DOHH2 (cell line): Measurements from ENCODE around the gene KCNJ15.

Experiments
- H3F3A ChIP-seq: fragments of 200-600 bp; sonication (generic), shearing (Covaris generic); 2 replicates; pipeline ENCODE4 v1.6.0; 2016; ENCODE audit warnings: antibody characterized with exemption, mild to moderate bottlenecking; ENCODE audit not compliant: control insufficient read depth, insufficient read depth
- H3K27ac ChIP-seq: fragments of 200-600 bp; sonication (generic); 2 replicates; pipeline ENCODE4 v1.5.1; 2014; ENCODE audit warnings: low read depth, mild to moderate bottlenecking, low read length, moderate library complexity
- H3K27me3 ChIP-seq: fragments of 200-600 bp; sonication (generic); 2 replicates; pipeline ENCODE4 v1.6.1; 2014; ENCODE audit warnings: mild to moderate bottlenecking, low read length, mixed read lengths; ENCODE audit not compliant: control insufficient read depth
- H3K36me3 ChIP-seq: fragments of 200-600 bp; sonication (generic); 2 replicates; pipeline ENCODE4 v1.6.1; 2014; ENCODE audit warnings: mild to moderate bottlenecking, low read length, moderate library complexity, mixed read lengths; ENCODE audit not compliant: control insufficient read depth
- H3K4me1 ChIP-seq: fragments of 200-600 bp; sonication (generic); 2 replicates; pipeline ENCODE4 v1.6.1; 2014; ENCODE audit warnings: mild to moderate bottlenecking, low read length, mixed read lengths; ENCODE audit not compliant: control insufficient read depth
- H3K4me2 ChIP-seq: fragments of 200-600 bp; sonication (generic); 2 replicates; pipeline ENCODE4 v1.6.0; 2014; ENCODE audit warnings: mild to moderate bottlenecking, low read length, moderate library complexity
- H3K4me3 ChIP-seq: fragments of 200-600 bp; sonication (generic); 2 replicates; pipeline ENCODE4 v1.5.1; 2014; ENCODE audit warnings: mild to moderate bottlenecking, low read length, mixed read lengths
- H3K79me2 ChIP-seq: fragments of 200-600 bp; sonication (generic); 2 replicates; pipeline ENCODE4 v1.6.1; 2014; ENCODE audit warnings: mild to moderate bottlenecking, low read length, mixed read lengths; ENCODE audit not compliant: control insufficient read depth
- H3K9me2 ChIP-seq: fragments of 200-600 bp; sonication (generic); replicated peaks from 2 replicates; pipeline ENCODE4 v1.6.1; 2014; ENCODE audit warnings: mild to moderate bottlenecking, low read length, mixed read lengths; ENCODE audit not compliant: control insufficient read depth
- H3K9me3 ChIP-seq: fragments of 200-600 bp; sonication (generic); 2 replicates; pipeline ENCODE4 v1.6.1; 2014; ENCODE audit warnings: antibody characterized with exemption, low read length, mixed read lengths; ENCODE audit not compliant: control insufficient read depth, insufficient read depth
- H4K20me1 ChIP-seq: fragments of 200-600 bp; sonication (generic); 2 replicates; pipeline ENCODE4 v1.6.0; 2014; ENCODE audit warnings: low read depth, mild to moderate bottlenecking, antibody characterized with exemption, low read length, moderate library complexity; ENCODE audit not compliant: control insufficient read depth, insufficient read depth
- CTCF ChIP-seq: fragments of 200-600 bp; sonication (generic); IDR thresholded peaks from one replicate; pipeline ENCODE4 v1.5.1; 2014; ENCODE audit warnings: antibody characterized with exemption, mild to moderate bottlenecking, low read depth, low read length; ENCODE audit not compliant: poor library complexity, severe bottlenecking
- EZH2phosphoT487 ChIP-seq: fragments of 200-600 bp; sonication (generic); IDR thresholded peaks from 2 replicates; pipeline ENCODE4 v1.6.1; 2017; ENCODE audit warnings: borderline replicate concordance, mild to moderate bottlenecking, antibody characterized with exemption, low read length, moderate library complexity, mixed read lengths

The KCNJ15 gene

GRCh38 chr21:38284216-38284615 lies 27.4 kb downstream of the KCNJ15 start:
- Histone ChIP-seq H3K4me3 (no peak overlapping the region), H3K79me2 (no peaks in the 10 kb centered on the region), H3F3A (no peaks in the 10 kb centered on the region), H3K27me3 (no peaks in the 10 kb centered on the region), H3K36me3 (no peaks in the 10 kb centered on the region), H4K20me1 (no peaks in the 10 kb centered on the region), H3K27ac (no peak overlapping the region), H3K9me3 (no peaks in the 10 kb centered on the region), H3K4me2 (no peak overlapping the region), H3K4me1 (no peaks in the 10 kb centered on the region), H3K9me2 (no peaks in the 10 kb centered on the region)
- TF ChIP-seq CTCF (no peak), EZH2phosphoT487 (no peak)

- Histone ChIP-seq H3F3A (no peaks in the 10 kb centered on the region), H3K9me3 (no peaks in the 10 kb centered on the region), H3K27ac (no peak overlapping the region), H4K20me1 (no peaks in the 10 kb centered on the region), H3K36me3 (no peaks in the 10 kb centered on the region), H3K27me3 (no peaks in the 10 kb centered on the region), H3K4me1 (no peaks in the 10 kb centered on the region), H3K9me2 (no peaks in the 10 kb centered on the region), H3K4me2 (no peak overlapping the region), H3K4me3 (no peak overlapping the region), H3K79me2 (no peaks in the 10 kb centered on the region)
- TF ChIP-seq CTCF: no peak
- TF ChIP-seq EZH2phosphoT487: no peak
Observed at GRCh38 chr21:38286739-38287471, 30.1 kb downstream of the KCNJ15 start.

- Histone ChIP-seq H3K4me3 (no peak overlapping the region), H3K9me3 (no peaks in the 10 kb centered on the region), H3K79me2 (no peaks in the 10 kb centered on the region), H3F3A (no peaks in the 10 kb centered on the region), H3K4me2 (no peak overlapping the region), H3K36me3 (no peaks in the 10 kb centered on the region), H4K20me1 (no peaks in the 10 kb centered on the region), H3K27me3 (no peaks in the 10 kb centered on the region), H3K27ac (no peak overlapping the region), H3K9me2 (no peaks in the 10 kb centered on the region), H3K4me1 (no peaks in the 10 kb centered on the region)
- TF ChIP-seq EZH2phosphoT487 (no peak), CTCF (no peak)
Observed at GRCh38 chr21:38287476-38287875, 30.7 kb downstream of the KCNJ15 start.
